ENCODE data around the gene REEP5.
A peak's percentile ranks its signal among the peaks of the same experiment; 100 is the strongest.
"Not testable (repeated sequence)": the region's sequence is repeated elsewhere in the genome, so short reads cannot be mapped to it uniquely, and the experiment has no call there.

The REEP5 gene

GRCh38 chr5:112931473-112931872 lies 9.4 kb upstream of the REEP5 start:
- DNase-seq = no peak

GRCh38 chr5:112930082-112930344 lies 8.0 kb upstream of the REEP5 start:
- no peak for DNase-seq

DNA sequence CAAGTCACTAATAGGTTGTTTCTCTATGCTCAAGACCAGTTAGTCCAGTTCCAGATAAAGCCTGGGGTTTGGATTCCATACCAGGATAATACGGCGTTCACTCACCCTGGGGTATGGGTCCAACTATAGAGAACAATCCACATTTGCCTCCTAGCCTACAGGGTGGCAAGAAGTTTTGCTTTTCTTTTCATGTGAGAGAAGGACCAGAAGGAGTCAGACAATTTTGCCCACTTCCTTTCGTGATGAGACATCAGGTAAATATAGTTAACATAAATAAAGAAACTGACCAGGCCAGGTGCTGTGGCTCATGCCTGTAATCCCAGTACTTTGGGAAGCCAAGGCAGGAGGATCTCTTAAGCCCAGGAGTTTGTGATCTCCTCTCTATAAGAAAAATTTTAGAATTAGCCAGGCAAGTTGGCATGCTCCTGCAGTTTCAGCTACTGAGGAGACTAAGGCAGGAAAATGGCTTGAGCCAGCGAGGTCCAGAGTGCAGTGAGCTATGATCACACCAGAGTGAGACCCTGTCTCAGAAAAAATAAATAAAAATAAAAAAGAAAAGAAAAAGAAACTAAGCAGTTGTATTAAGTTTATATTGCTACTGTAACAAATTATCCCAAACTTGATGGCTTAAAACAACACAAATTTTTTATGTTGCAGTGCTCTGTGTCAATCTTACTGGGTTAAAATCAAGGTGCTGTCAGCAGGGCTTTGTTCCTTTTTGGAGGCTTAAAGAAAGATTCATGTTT lies 7.5 kb upstream of the REEP5 start:
- no peak for DNase-seq

GRCh38 chr5:112923988-112924387 lies 2.0 kb upstream of the REEP5 start:
- DNase-seq = no peak

GRCh38 chr5:112923148-112923917 lies 1.3 kb upstream of the REEP5 start:
- peak in 1 of 2 experiments; percentile 2 for DNase-seq

DNA sequence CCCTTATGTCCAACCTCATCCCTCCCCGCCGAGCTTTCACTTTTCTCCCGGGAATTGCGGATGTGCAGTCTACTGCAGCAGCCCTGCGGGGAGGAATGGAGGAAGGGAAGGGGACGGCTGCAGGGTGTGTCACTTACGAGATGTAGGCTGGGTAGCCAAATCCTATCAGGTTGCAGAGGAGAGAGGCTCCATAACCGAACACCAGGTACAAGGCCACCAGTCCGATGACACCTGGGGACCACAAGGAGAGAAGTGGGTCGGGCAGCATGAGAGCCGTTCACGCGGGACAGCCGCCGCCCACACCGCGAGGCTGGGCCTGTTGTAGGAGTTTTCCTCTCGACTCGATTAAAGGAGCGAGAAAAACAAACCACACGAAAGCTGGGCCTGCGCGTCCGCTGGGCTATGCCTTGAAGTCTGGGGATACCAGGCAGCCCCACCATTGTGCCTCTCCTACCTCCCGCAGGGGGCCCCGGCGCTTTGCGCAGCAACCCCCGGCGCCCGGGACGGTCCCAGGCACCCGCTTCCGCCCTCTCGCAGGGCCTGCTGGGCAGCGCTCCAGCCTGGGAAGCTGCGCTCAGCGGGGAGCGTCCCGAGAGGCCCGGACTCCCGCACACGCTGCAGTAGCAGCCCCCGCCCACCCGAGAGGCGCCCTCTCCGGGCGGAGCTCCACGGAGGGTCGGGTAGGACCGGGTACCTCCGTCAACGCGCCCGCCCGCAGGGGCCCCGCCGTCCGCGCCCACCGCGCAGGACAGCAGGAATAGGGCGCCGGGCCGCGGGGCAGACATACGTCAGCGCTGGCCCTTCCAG lies 798 bp downstream of the REEP5 start:
- DNase-seq = peak; percentile 45 to 51

- DNase-seq = no peak
Observed at GRCh38 chr5:112919972-112920371, 2.1 kb downstream of the REEP5 start.

- no peak for DNase-seq
Observed at GRCh38 chr5:112918679-112919078, 3.3 kb downstream of the REEP5 start.

DNA sequence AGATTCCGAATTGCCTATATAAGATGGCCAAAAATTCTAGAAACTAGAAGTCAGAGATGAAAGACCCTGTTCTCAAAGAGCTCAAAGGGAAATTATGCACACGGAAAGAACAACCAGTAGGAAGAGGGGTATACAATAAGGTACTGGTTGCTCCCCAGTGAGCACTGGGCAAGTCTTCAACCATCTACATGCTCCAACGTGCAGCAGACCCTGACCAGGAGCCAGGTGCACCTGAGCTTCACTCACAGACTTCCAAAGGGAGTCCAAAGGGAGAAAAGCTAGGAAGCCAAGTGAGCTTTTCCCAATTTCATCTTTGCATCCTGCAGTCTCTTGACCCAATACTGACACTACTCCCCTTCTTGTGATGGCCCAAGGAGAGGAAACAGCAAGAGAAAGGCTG lies 3.9 kb downstream of the REEP5 start:
- DNase-seq = no peak

DNA sequence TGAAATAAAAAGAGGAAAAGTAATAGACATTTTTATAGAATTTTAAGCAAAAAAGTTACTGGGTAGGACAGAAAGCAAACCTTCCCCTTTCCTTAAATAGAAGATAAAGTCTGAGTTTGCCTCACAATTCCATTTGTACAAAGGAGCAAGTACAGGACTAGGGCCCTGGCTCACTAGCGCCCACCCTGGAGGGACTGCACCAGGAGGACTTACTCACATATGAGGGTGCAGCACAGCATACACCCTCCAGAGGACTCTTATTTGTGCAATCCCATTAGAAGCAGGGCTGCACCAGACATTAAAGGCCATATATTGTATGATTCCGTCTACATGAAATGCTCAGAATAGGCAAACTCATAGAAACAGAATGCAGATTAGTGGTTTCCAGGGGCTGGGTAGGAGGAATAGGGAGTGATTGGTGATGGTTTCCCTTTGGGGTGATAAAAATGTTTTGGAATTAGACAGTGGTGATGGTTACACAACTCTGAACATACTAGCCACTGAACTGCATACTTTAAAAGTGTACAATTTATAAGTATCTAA lies 4.5 kb downstream of the REEP5 start:
- DNase-seq = no peak

- no peak for DNase-seq
Observed at GRCh38 chr5:112915831-112916230, 6.2 kb downstream of the REEP5 start.

DNA sequence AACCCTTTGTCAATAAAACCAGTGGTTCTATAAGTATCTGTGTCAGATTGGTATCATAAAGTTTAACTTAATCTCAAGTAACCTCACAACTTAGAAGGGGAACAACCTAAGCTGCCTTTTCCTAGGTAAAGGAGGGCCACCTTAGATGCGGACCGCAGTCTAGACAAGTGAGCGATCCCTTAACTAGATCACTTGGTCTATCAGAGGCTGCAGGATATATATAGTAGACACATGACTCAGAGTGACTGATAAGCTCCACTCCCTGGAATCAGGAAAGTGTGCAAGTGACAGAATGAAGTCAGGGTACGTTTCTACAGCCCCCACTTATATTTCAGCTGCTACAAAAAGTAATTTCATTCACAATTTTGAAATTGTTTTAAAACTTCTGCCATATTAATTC lies 7.4 kb downstream of the REEP5 start:
- no peak for DNase-seq

GRCh38 chr5:112910529-112910928 lies 11.5 kb downstream of the REEP5 start:
- DNase-seq = no peak

DNA sequence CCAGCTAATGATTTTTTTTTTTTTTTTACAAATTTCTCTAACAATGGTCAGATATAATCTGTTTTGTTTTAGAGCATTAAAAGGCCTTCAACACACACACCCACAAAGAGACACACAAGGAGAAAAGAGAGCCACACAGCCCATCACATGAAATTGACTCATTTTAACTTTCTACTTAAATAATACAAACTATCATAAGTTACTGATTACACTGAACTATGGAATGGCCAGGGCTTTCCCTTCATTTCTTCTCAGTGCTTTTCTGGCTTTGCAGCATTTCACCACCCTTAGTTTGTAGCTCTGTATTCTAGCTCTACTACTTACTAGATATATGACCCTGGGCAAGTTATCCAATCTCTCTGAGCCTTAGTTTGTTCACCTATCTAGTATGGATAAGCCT lies 13.2 kb downstream of the REEP5 start:
- no peak for DNase-seq

DNA sequence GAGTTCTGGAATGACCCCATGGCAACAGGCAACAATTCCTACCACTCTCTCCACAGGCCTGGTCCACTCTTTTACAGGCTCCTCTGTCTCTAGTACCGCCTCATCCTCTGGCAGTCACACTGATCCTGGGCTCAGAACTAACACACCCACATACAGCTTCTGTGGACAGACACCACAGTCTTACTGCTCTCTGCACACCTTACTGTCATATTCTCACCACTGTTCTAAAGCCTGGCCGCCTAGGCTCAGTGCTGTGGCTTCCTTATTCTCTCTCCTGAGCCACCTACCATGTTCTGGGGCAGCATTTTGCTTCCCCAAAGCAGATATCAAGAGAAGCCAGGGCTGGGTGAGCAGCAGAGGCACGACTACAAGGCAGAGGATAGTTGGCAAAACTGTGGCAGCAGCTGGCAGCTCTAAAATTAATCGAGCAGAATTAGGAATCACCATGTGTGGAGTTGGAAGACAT lies 14.8 kb downstream of the REEP5 start:
- DNase-seq = no peak

DNA sequence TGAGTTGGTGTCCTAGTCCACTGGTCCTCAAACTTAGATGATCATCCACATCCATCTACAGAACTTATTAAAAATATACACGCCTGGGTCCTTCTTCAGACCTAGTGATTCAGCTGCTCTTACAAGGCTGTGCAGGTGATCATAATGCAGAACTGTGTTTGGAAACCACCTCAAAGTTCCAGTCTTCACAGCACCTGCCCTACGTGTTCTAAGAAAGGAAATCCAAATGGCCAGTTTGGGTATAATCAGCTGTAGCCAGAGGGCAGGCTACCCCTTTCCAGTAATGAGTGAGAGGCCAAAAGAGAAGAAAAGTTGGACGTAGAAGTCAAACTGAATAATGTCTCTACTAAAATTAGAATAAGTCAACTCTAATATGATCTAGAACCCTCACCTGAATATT lies 15.4 kb downstream of the REEP5 start:
- DNase-seq = no peak

DNA sequence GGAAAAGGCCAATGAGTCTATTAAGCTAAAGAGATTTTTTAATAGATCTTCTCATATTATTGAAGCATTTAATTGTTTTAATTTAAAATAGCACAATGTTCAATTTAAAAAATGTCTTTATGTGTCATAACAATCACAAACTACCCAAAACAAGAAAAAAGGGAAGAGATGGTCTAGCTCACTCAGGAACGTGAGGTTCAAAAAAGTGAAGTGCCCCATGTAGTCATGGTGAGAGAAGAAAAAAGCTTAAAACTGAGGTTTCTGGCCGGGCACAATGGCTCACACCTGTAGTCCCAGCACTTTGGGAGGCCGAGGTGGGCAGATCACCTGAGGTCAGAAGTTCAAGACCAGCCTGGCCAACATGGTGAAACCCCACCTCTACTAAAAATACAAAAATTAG lies 17.0 kb downstream of the REEP5 start:
- not testable (repeated sequence) for DNase-seq

DNA sequence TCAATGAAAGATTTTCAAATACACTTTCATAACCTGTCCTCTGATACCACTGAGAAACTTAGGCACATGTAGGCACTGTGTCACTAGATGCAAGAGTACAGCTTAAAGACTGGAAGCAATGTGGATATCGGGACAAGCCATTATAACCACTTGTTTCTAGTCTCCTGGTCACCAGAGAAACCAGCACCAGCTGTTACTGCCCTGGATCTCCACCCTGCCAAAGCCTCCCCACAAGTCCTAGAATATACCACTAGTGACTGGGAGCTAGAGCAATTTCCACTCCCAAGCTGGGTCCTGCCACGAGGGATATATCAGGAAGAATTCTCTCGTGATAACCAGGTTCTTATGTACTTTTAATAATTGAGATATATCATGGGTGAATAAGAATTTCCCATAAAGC lies 19.5 kb downstream of the REEP5 start:
- DNase-seq = no peak

DNA sequence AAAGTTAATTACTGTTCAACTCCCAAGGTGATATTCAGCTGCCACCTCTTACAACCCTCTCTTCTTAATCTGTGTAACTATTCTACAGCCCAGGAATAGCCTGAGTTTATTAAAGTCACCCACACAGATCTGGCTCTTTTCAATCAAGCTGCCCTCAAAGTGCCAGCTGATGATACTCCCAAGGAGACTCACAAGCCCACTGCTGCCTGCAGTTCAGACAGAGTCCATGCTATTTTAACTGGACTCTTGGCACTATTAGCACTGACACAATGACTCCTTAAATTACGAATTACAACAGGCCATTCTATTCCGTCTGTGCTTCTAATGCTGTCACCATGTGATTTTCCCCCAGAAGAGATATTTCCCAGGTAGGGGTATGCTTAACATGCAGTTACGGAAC lies 26.3 kb downstream of the REEP5 start:
- no peak for DNase-seq

DNA sequence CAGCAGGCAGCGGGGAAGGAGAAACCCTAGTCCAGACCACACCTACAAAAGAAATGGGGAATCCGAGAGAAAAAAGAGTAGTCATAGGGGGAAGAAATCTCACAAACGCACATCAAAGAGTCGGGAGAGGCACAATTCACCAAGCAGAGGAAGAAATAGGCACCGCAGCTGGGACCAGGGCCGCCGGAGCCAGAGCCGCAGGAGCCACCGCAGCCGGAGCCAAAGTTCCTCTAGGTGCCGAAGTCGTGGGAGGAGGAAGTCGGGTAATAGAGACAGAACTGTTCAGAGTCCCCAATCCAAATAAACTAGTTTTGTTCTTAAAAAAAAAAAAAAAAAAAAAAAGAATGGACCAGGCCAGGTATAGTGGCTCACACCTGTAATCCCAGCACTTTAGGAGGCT lies 29.3 kb downstream of the REEP5 start:
- no peak for DNase-seq

- not testable (repeated sequence) for DNase-seq
Observed at GRCh38 chr5:112892066-112892465, 30.0 kb downstream of the REEP5 start.

- DNase-seq = no peak
Observed at GRCh38 chr5:112886975-112887374, 35.1 kb downstream of the REEP5 start.

DNA sequence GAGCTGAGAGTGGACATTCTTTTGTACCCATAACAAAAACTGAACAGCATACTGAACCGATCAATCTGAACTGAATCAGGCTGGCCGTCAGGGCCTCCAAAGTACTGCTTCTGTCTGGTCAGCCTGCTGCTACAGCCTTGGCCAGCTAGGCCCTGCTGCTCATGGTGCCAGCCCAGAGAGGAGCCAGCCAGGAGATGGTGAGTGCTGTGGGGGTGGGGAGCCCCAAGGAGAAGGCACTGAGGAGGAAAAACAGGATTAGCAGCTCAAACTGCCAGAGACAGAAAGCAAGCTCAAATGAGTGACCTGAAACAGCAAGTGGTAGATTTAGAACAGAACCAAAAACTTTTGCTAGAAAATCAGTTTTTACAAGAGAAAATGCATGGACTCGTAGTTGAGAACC lies 37.0 kb downstream of the REEP5 start:
- no peak for DNase-seq

DNA sequence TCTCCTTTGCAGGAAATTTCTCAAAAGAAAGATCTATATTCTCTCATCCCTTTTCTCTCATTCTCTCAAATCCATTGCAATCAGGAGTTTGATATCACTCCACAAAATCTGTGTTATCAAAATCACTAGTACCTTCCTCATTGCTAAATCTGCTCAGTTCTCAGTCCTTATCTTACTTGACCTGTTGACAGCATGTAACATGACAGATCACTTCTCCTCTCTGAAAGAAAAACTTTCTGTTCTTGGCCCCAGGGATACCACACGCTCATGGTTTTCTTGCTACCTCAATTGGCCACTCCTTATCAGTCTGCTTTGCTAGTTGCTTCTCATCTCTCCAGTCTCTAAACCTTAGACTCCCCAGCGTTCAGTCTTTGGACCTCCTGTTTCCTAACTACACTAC lies 38.8 kb downstream of the REEP5 start:
- no peak for DNase-seq

Measured in stimulated activated CD4-positive, alpha-beta T cell treated with anti-CD3 and anti-CD28 coated beads, Interleukin-4, amount 100 ng/mL, for 4 hours (primary cell).